Nephron (organoid): Measurements from ENCODE around the gene GMDS.

Experiments used
- H3K27ac Mint-ChIP-seq, 3 experiments: 2 replicates each; pipeline ENCODE4 v1.8.0; 2020; ENCODE audit warnings: mixed read lengths in 3 of 3, mild to moderate bottlenecking in 2 of 3, moderate library complexity in 1 of 3
- H3K27me3 Mint-ChIP-seq: 2 replicates; pipeline ENCODE4 v1.8.0; 2021; ENCODE audit warnings: low read depth, mild to moderate bottlenecking, moderate library complexity, mixed read lengths
- H3K36me3 Mint-ChIP-seq: 2 replicates; pipeline ENCODE4 v1.8.0; 2020; ENCODE audit warnings: low read depth, mixed read lengths
- H3K4me1 Mint-ChIP-seq: 2 replicates; pipeline ENCODE4 v1.8.0; 2020; ENCODE audit warnings: mixed read lengths
- H3K4me3 Mint-ChIP-seq, 3 experiments: 2 replicates each; pipeline ENCODE4 v1.8.0; 2020; ENCODE audit warnings: mild to moderate bottlenecking in 3 of 3, mixed read lengths in 3 of 3, moderate library complexity in 2 of 3
- H3K9me3 Mint-ChIP-seq: 2 replicates; pipeline ENCODE4 v1.8.0; 2020; ENCODE audit warnings: mixed read lengths
- CTCF ChIP-seq, 3 experiments: fragments of 200-600 bp; sonication (generic); IDR thresholded peaks; one replicate each; pipeline ENCODE4 v1.5.0; 2021; ENCODE audit warnings: antibody characterized with exemption in 3 of 3; ENCODE audit not compliant: unreplicated experiment in 3 of 3

GMDS gene

GRCh38 chr6:1854296-1854695 lies 391.1 kb downstream of the GMDS start:
- no peaks in the 10 kb centered on the region for H3K36me3 Mint-ChIP-seq
- H3K4me1 Mint-ChIP-seq, result peaks cover 31% of the 10 kb centered on the region
- no peak overlapping the region for H3K4me3 Mint-ChIP-seq
- no peak for TF ChIP-seq CTCF (IDR thresholded peaks at IDR 0.05; ENCODE audit: unreplicated experiment in 3 of 3)
- H3K27ac Mint-ChIP-seq, result no peak overlapping the region
- H3K27me3 Mint-ChIP-seq, result peaks cover 23% of the 10 kb centered on the region
- no peaks in the 10 kb centered on the region for H3K9me3 Mint-ChIP-seq

- Mint-ChIP-seq H3K27ac (no peak overlapping the region), H3K4me3 (no peak overlapping the region), H3K4me1 (peaks cover 31% of the 10 kb centered on the region), H3K36me3 (no peaks in the 10 kb centered on the region), H3K27me3 (peaks cover 20% of the 10 kb centered on the region), H3K9me3 (no peaks in the 10 kb centered on the region)
- no peak for TF ChIP-seq CTCF (IDR thresholded peaks at IDR 0.05; ENCODE audit: unreplicated experiment in 3 of 3)
These were observed 391.6 kb downstream of the GMDS start for GRCh38 chr6:1853761-1854160.

- H3K4me3 Mint-ChIP-seq, result no peak overlapping the region
- peaks cover 2% of the 10 kb centered on the region for H3K9me3 Mint-ChIP-seq
- peaks cover 6% of the 10 kb centered on the region for H3K36me3 Mint-ChIP-seq
- peaks cover 31% of the 10 kb centered on the region for H3K4me1 Mint-ChIP-seq
- TF ChIP-seq CTCF (IDR thresholded peaks at IDR 0.05; ENCODE audit: unreplicated experiment in 3 of 3), result no peak
- no peak overlapping the region for H3K27ac Mint-ChIP-seq
- peaks cover 39% of the 10 kb centered on the region for H3K27me3 Mint-ChIP-seq
These were observed 393.5 kb downstream of the GMDS start for GRCh38 chr6:1851681-1852456.

- peaks cover 25% of the 10 kb centered on the region for H3K4me1 Mint-ChIP-seq
- peaks cover 43% of the 10 kb centered on the region for H3K27me3 Mint-ChIP-seq
- peaks cover 11% of the 10 kb centered on the region for H3K36me3 Mint-ChIP-seq
- H3K4me3 Mint-ChIP-seq, result peak overlapping the region in 1 of 3 experiments; percentile 36
- no peak for TF ChIP-seq CTCF (IDR thresholded peaks at IDR 0.05; ENCODE audit: unreplicated experiment in 3 of 3)
- peak overlapping the region in 2 of 3 experiments; percentile 35 to 58 for H3K27ac Mint-ChIP-seq
- peaks cover 10% of the 10 kb centered on the region for H3K9me3 Mint-ChIP-seq
These were observed 394.6 kb downstream of the GMDS start for GRCh38 chr6:1850840-1851157.

- Mint-ChIP-seq H3K27ac (peak overlapping the region in 2 of 3 experiments; percentile 35 to 58), H3K9me3 (peaks cover 15% of the 10 kb centered on the region), H3K4me1 (peaks cover 23% of the 10 kb centered on the region), H3K4me3 (peak overlapping the region in 1 of 3 experiments; percentile 36), H3K27me3 (peaks cover 43% of the 10 kb centered on the region), H3K36me3 (peaks cover 11% of the 10 kb centered on the region)
- no peak for TF ChIP-seq CTCF (IDR thresholded peaks at IDR 0.05; ENCODE audit: unreplicated experiment in 3 of 3)
These were observed 395.1 kb downstream of the GMDS start for GRCh38 chr6:1850121-1850839.
